ENCODE measurements around the gene ARHGAP40.

GRCh38 chr20:38700141-38700540 lies 98.5 kb downstream of the ARHGAP40 start:
- TF ChIP-seq POLR2AphosphoS5 (IDR thresholded peaks at IDR 0.05; ENCODE audit: borderline replicate concordance, low read depth, low read length): no peak
- TF ChIP-seq EZH2 (IDR thresholded peaks at IDR 0.05): no peak
- TF ChIP-seq FOXP2 (optimal IDR thresholded peaks at IDR 0.05; ENCODE audit: control extremely low read depth, extremely low read length, insufficient read depth): no peak
